ENCODE data around the gene TMEM123. TPM values are rescaled to one million over a fixed set of nuclear protein-coding genes. Genes with fewer than 3 reads are reported as not detected.

Gene TMEM123
- total and polyA plus RNA-seq, 2 of the 8 experiments (the other 6 are each of a cell fraction or from before 2014, with no cell fraction given), result 75.5 to 80.1 TPM

DNA sequence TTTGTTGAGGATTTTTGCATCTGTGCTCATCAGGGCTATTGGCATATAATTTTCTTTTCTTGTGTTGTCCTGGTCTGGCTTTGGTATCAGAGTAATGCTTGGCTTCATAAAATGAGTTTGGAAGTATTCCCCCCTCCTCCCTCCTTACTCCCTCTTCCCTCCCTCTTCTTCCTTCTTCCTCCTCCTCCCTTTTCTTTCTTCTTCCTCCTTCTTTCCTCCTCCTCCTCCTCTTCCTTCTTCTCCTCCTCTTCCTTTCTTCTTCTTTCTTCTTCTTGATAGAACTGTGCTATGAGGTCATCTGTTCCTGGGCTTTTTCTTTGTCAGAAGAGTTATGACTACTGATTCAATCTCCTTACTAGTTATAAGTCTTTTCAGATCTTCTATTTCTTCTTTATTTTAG lies 95.4 kb downstream of the TMEM123 start:
- H3K23me2 ChIP-seq (ENCODE audit: low read depth, low read length), result no peaks in the 10 kb centered on the region; the same call in 1 of the 2 replicates
- no peak overlapping the region for H3K56ac ChIP-seq (replicated peaks; ENCODE audit: insufficient read length, low read depth, low read length)
- H3K4me3 ChIP-seq (ENCODE audit: extremely low read depth in 1 of 4, insufficient read depth in 2 of 4, low read depth in 3 of 4, low read length in 4 of 4), result no peak overlapping the region
- FAIRE-seq (no peak), DNase-seq (ENCODE audit: low read depth in 1 of 2, low spot score in 2 of 2) (no peak)
- no peak overlapping the region for H2BK20ac ChIP-seq (ENCODE audit: low read length)
- no peak overlapping the region for H2AK5ac ChIP-seq (ENCODE audit: low read depth, low read length)
- peaks cover 0 to 2% of the 10 kb centered on the region in 2 experiments for H4K20me1 ChIP-seq (replicated peaks in 1 of 2; ENCODE audit: control insufficient read depth in 1 of 2, insufficient read depth in 2 of 2, low read length in 2 of 2)
- no peak overlapping the region for H2BK5ac ChIP-seq (ENCODE audit: low read depth, low read length)
- no peak overlapping the region for H3K18ac ChIP-seq (ENCODE audit: extremely low read depth, low read length)
- H3K79me1 ChIP-seq (ENCODE audit: low read depth, low read length), result 0 out of 2 replicates have a peak, but pooled peaks cover 5% of the 10 kb centered on the region
- no peak overlapping the region for H4K91ac ChIP-seq (replicated peaks; ENCODE audit: insufficient read length, low read length)
- H3K79me2 ChIP-seq (ENCODE audit: control insufficient read depth in 1 of 2, insufficient read depth in 2 of 2, low read length in 2 of 2), result 0 out of 4 replicates have a peak, but pooled peaks cover 0 to 2% of the 10 kb centered on the region in 2 experiments
- no peaks in the 10 kb centered on the region for H3K9me3 ChIP-seq (ENCODE audit: insufficient read depth in 2 of 2, low read depth in 1 of 2, low read length in 1 of 2)
- H4K5ac ChIP-seq (ENCODE audit: insufficient read length, low read depth, low read length), result no peak overlapping the region
- no peak overlapping the region for H3K23ac ChIP-seq (ENCODE audit: insufficient read length)
- no peak overlapping the region for H3K9ac ChIP-seq (replicated peaks in 1 of 4; ENCODE audit: extremely low read depth in 1 of 4, low read depth in 3 of 4, low read length in 3 of 4)
- H2AFZ ChIP-seq (ENCODE audit: low read length), result no peak overlapping the region
- H2BK15ac ChIP-seq (ENCODE audit: low read length), result no peak overlapping the region
- CTCF ChIA-PET (ENCODE audit: partially characterized antibody), result interaction anchor here (2.8 kb wide), 1 partner anchor 34 kb away, joined by 9 read pairs; no protein-coding TSS in a partner anchor
- peaks cover 0 to 16% (median 0%) of the 10 kb centered on the region in 4 experiments; a peak in 1 of 8 replicates for H3K36me3 ChIP-seq (ENCODE audit: control insufficient read depth in 2 of 4, insufficient read depth in 4 of 4, low read length in 3 of 4)
- no peak overlapping the region for H3K4me2 ChIP-seq (ENCODE audit: insufficient read depth in 1 of 2, low read depth in 2 of 2, low read length in 2 of 2)
- H2BK12ac ChIP-seq (ENCODE audit: low read depth, low read length), result no peak overlapping the region
- no peaks in the 10 kb centered on the region for H3K27me3 ChIP-seq (replicated peaks in 1 of 4; ENCODE audit: control insufficient read depth in 3 of 4, extremely low read depth in 1 of 4, insufficient read depth in 3 of 4, low read length in 3 of 4)
- H2BK120ac ChIP-seq (replicated peaks; ENCODE audit: low read depth, low read length), result no peak overlapping the region
- H3K14ac ChIP-seq (ENCODE audit: insufficient read length), result no peak overlapping the region
- POLR2A ChIA-PET (ENCODE audit: partially characterized antibody), result no interaction called here
- no peak overlapping the region for H4K8ac ChIP-seq (ENCODE audit: extremely low read depth, insufficient read depth, low read length)
- no peaks in the 10 kb centered on the region for H3K4me1 ChIP-seq (replicated peaks in 1 of 4; ENCODE audit: control insufficient read depth in 3 of 4, insufficient read depth in 4 of 4, low read length in 3 of 4)
- H3K27ac ChIP-seq (ENCODE audit: low read depth, low read length), result no peak overlapping the region
- no peak overlapping the region for H3K4ac ChIP-seq (replicated peaks; ENCODE audit: insufficient read length, low read depth, low read length)
- no peak for TF ChIP-seq TEAD4 (IDR thresholded peaks at IDR 0.05; ENCODE audit: low read depth, low read length)
- TF ChIP-seq SIN3A (conservative IDR thresholded peaks at IDR 0.05 in 1 of 2, IDR thresholded peaks at IDR 0.05 in 1 of 2; ENCODE audit: low read depth in 1 of 2, low read length in 2 of 2), result no peak
- TF ChIP-seq SP1 (IDR thresholded peaks at IDR 0.05; ENCODE audit: low read depth, low read length), result no peak
- no peak for TF ChIP-seq CHD1 (IDR thresholded peaks at IDR 0.05; ENCODE audit: low read depth, low read length)
- TF ChIP-seq BACH1 (IDR thresholded peaks at IDR 0.05; ENCODE audit: low read length), result no peak
- TF ChIP-seq BCL11A (IDR thresholded peaks at IDR 0.05; ENCODE audit: low read depth in 2 of 2, low read length in 2 of 2), result no peak
